DND-41 (cell line): ENCODE data around the gene TRAPPC2.

Experiments used
- ATAC-seq: fragments of 200-7000 bp; cut with Tn5 transposase; 3 replicates; pipeline ENCODE4 v1.9.1; 2021; ENCODE audit warnings: low read depth; ENCODE audit not compliant: insufficient read depth
- DNase-seq: peaks from one replicate; pipeline ENCODE4 v3.0.0-alpha.2; 2020
- H2AFZ ChIP-seq: 2 replicates; pipeline ENCODE4 v1.6.0; 2012; ENCODE audit warnings: low read depth, low read length
- H3K27ac ChIP-seq: 2 replicates; pipeline ENCODE4 v1.5.1; 2012; ENCODE audit warnings: low read length, inconsistent platforms
- H3K27me3 ChIP-seq: fragments of 200-600 bp; sonication (generic); 2 replicates; pipeline ENCODE4 v1.6.0; 2012; ENCODE audit warnings: low read length, mild to moderate bottlenecking, inconsistent platforms; ENCODE audit not compliant: insufficient read depth, poor library complexity
- H3K36me3 ChIP-seq: 2 replicates; pipeline ENCODE4 v1.5.1; 2012; ENCODE audit warnings: low read length, inconsistent platforms; ENCODE audit not compliant: insufficient read depth
- H3K4me1 ChIP-seq: 2 replicates; pipeline ENCODE4 v1.5.1; 2012; ENCODE audit warnings: mild to moderate bottlenecking, low read length; ENCODE audit not compliant: insufficient read depth
- H3K4me2 ChIP-seq: 2 replicates; pipeline ENCODE4 v1.6.0; 2012; ENCODE audit warnings: mild to moderate bottlenecking, moderate library complexity, low read length, inconsistent platforms; ENCODE audit not compliant: insufficient read depth
- H3K4me3 ChIP-seq, 2 experiments: fragments of 200-600 bp in 1 of 2; shearing (Covaris generic) in 1 of 2; 2 replicates each; pipeline ENCODE4 v1.5.1; 2012 to 2016; ENCODE audit warnings: inconsistent platforms in 2 of 2, low read length in 2 of 2, mild to moderate bottlenecking in 2 of 2, low read depth in 1 of 2, moderate library complexity in 1 of 2
- H3K79me2 ChIP-seq: 2 replicates; pipeline ENCODE4 v1.6.0; 2012; ENCODE audit warnings: low read length, inconsistent platforms; ENCODE audit not compliant: insufficient read depth
- H3K9ac ChIP-seq: 2 replicates; pipeline ENCODE4 v1.6.0; 2012; ENCODE audit warnings: low read depth, mild to moderate bottlenecking, inconsistent platforms, low read length, moderate library complexity
- H3K9me3 ChIP-seq: 2 replicates; pipeline ENCODE4 v1.5.1; 2012; ENCODE audit warnings: low read length, moderate library complexity, mild to moderate bottlenecking, inconsistent platforms; ENCODE audit not compliant: insufficient read depth, severe bottlenecking
- H4K20me1 ChIP-seq: 2 replicates; pipeline ENCODE4 v1.6.0; 2012; ENCODE audit warnings: low read length; ENCODE audit not compliant: insufficient read depth
- EZH2 ChIP-seq: IDR thresholded peaks from 3 replicates; pipeline ENCODE4 v1.6.1; 2012; ENCODE audit warnings: borderline replicate concordance, low read depth, mild to moderate bottlenecking, moderate library complexity, low read length, inconsistent platforms; ENCODE audit not compliant: severe bottlenecking
- TF ChIP-seq, protein P1 (sequence below): IDR thresholded peaks from 2 replicates; pipeline ENCODE4 v1.5.1; 2012; ENCODE audit warnings: borderline replicate concordance, low read length, moderate library complexity, mild to moderate bottlenecking; ENCODE audit not compliant: poor library complexity, severe bottlenecking; ENCODE audit errors: extremely low read depth

The TRAPPC2 gene

DNA sequence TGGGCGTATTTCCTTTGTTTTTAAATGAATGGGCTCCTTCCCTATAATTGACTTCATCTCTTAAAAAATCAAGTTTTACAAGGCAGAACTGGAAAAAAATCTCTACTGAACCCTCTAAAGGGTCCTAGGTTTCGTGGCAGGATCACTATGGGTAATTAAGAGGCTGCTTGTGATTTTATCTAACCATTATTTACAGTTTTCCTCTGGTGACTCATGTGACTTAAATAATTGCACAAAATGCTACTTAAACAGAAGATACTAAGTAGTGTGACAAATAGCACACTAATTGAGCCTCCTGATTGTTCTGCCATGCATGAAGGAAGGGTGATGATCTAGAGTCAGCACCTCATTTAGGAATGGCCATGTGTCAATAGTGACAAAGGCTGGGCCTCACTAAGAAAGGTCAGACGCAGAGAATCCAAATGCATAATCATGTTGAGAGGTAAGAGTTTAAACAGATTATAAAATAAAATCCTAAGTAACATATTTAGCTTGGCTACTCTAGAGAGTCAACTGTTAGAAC, 35.7 kb upstream of the TRAPPC2 start:
- Histone ChIP-seq H3K9ac (no peak overlapping the region), H3K4me1 (no peaks in the 10 kb centered on the region), H4K20me1 (no peaks in the 10 kb centered on the region), H3K36me3 (peaks cover 47% of the 10 kb centered on the region; the same call in 1 of the 2 replicates), H3K4me3 (no peak overlapping the region), H3K4me2 (no peak overlapping the region), H3K27me3 (no peaks in the 10 kb centered on the region), H3K9me3 (no peaks in the 10 kb centered on the region), H2AFZ (no peak overlapping the region), H3K79me2 (no peaks in the 10 kb centered on the region), H3K27ac (no peak overlapping the region)
- DNase-seq, result no peak
- TF ChIP-seq, protein P1, sequence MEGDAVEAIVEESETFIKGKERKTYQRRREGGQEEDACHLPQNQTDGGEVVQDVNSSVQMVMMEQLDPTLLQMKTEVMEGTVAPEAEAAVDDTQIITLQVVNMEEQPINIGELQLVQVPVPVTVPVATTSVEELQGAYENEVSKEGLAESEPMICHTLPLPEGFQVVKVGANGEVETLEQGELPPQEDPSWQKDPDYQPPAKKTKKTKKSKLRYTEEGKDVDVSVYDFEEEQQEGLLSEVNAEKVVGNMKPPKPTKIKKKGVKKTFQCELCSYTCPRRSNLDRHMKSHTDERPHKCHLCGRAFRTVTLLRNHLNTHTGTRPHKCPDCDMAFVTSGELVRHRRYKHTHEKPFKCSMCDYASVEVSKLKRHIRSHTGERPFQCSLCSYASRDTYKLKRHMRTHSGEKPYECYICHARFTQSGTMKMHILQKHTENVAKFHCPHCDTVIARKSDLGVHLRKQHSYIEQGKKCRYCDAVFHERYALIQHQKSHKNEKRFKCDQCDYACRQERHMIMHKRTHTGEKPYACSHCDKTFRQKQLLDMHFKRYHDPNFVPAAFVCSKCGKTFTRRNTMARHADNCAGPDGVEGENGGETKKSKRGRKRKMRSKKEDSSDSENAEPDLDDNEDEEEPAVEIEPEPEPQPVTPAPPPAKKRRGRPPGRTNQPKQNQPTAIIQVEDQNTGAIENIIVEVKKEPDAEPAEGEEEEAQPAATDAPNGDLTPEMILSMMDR, result no peak
- no peak for TF ChIP-seq EZH2
- ATAC-seq, result no peak

DNA sequence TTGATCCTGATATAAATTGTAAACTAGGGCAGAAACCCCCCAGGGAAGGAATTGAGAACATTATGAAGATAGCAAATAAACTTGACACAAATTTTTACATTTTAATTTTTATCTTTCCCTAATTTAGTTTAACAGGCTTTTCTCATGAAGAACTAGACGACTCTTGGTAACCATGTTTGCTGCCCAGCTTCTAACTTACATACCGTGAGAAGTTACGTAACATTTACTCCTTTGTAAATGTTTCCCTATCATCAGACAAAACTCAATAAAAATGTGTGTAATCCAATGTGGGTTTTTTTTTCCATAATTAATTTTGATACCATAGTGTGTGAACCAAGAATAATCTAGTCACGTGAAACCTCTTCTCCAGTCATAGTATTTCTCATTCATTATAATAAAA, 34.5 kb upstream of the TRAPPC2 start:
- H3K79me2 ChIP-seq, result no peaks in the 10 kb centered on the region
- no peaks in the 10 kb centered on the region for H3K9me3 ChIP-seq
- H3K27me3 ChIP-seq, result no peaks in the 10 kb centered on the region
- no peak overlapping the region for H3K4me3 ChIP-seq
- no peaks in the 10 kb centered on the region for H4K20me1 ChIP-seq
- TF ChIP-seq, protein P1, result no peak
- no peak for TF ChIP-seq EZH2
- no peak for DNase-seq
- H3K9ac ChIP-seq, result no peak overlapping the region
- ATAC-seq, result no peak
- no peak overlapping the region for H3K27ac ChIP-seq
- no peak overlapping the region for H3K4me2 ChIP-seq
- H2AFZ ChIP-seq, result no peak overlapping the region
- H3K36me3 ChIP-seq, result peaks cover 44% of the 10 kb centered on the region; the same call in 1 of the 2 replicates
- H3K4me1 ChIP-seq, result no peaks in the 10 kb centered on the region

DNA sequence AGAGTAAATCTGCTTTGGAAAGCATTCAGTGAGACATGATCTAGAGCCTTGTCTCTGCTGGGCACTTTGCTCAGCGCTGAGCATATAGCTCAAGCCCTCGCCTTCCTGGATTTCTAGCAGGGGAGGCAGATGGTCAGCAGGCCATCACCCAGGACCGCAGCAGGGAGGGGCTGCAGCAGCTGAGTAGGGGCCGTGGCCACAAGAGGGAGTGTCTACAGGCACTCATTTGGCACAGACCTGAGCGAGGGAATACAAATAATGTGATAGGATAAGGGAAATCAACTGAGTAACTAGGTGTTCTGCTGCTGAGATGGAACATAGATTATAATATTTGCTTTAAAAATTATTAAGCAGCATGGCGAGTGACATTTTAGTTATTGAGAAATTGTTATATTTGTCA, 30.3 kb upstream of the TRAPPC2 start:
- Histone ChIP-seq H3K27me3 (no peaks in the 10 kb centered on the region), H3K9ac (no peak overlapping the region), H3K36me3 (peaks cover 58% of the 10 kb centered on the region)

More for the DNA sequence above, 30.3 kb upstream of the TRAPPC2 start:
- TF ChIP-seq, protein P1, result no peak
- no peak for TF ChIP-seq EZH2
- no peaks in the 10 kb centered on the region for H4K20me1 ChIP-seq
- DNase-seq (no peak), ATAC-seq (no peak)
- no peaks in the 10 kb centered on the region for H3K9me3 ChIP-seq
- no peak overlapping the region for H3K27ac ChIP-seq
- H3K79me2 ChIP-seq, result no peaks in the 10 kb centered on the region
- no peak overlapping the region for H3K4me2 ChIP-seq
- no peak overlapping the region for H3K4me3 ChIP-seq
- no peak overlapping the region for H2AFZ ChIP-seq
- H3K4me1 ChIP-seq, result no peaks in the 10 kb centered on the region
